ENCODE data around the gene ZMIZ1.

DNA sequence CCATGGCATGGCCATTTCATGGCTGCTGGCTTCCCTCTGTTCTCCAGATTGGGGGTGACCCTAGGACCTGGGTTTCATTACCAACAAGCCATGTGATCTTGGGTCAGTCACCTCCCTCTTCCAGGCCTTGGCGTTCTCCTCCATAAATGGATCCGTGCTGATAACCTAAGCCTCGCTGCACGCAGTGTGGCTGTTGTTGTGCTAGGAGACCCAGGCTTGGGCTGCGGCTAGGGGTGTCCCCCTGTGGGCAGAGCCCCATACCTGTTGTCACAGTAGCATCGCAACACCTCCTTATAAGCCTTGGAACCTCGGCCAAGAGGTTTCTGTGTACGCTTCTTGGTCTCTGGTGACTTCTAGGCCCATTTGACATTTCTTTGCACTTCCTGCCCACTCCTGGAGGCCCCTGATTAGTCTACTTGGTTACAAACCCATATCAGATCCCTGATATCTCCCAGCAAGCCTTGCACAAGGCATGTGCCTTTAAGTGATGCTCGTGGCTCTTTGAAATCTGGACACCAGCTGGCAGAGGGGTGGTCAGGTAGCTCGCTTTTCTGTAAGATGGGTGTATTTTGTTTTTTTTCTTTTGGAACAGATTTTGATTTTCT is 23.6 kb downstream of the ZMIZ1 start:
- TF ChIP-seq, protein P1, sequence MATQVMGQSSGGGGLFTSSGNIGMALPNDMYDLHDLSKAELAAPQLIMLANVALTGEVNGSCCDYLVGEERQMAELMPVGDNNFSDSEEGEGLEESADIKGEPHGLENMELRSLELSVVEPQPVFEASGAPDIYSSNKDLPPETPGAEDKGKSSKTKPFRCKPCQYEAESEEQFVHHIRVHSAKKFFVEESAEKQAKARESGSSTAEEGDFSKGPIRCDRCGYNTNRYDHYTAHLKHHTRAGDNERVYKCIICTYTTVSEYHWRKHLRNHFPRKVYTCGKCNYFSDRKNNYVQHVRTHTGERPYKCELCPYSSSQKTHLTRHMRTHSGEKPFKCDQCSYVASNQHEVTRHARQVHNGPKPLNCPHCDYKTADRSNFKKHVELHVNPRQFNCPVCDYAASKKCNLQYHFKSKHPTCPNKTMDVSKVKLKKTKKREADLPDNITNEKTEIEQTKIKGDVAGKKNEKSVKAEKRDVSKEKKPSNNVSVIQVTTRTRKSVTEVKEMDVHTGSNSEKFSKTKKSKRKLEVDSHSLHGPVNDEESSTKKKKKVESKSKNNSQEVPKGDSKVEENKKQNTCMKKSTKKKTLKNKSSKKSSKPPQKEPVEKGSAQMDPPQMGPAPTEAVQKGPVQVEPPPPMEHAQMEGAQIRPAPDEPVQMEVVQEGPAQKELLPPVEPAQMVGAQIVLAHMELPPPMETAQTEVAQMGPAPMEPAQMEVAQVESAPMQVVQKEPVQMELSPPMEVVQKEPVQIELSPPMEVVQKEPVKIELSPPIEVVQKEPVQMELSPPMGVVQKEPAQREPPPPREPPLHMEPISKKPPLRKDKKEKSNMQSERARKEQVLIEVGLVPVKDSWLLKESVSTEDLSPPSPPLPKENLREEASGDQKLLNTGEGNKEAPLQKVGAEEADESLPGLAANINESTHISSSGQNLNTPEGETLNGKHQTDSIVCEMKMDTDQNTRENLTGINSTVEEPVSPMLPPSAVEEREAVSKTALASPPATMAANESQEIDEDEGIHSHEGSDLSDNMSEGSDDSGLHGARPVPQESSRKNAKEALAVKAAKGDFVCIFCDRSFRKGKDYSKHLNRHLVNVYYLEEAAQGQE (IDR thresholded peaks at IDR 0.05; ENCODE audit: insufficient read depth in 1 of 2, low read depth in 2 of 2, low read length in 1 of 2), result no peak
- no peak for TF ChIP-seq POLR2AphosphoS5 (IDR thresholded peaks at IDR 0.05; ENCODE audit: low read depth, low read length)
